HepG2 (cell line): ENCODE measurements around the gene SAMMSON. TPM values are rescaled to one million over a fixed set of nuclear protein-coding genes. Genes with fewer than 3 reads are reported as not detected.

ENCODE experiments used
- ATAC-seq: fragments of 200-7000 bp; cut with Tn5 transposase; 3 replicates; pipeline ENCODE4 v1.9.1; 2020; ENCODE audit warnings: mild to moderate bottlenecking, moderate library complexity
- BruUV-seq: library from RNA; stranded (reverse); fragments of 400-500 nt; replicated peaks from 2 replicates; lab custom pipeline; 2021; lab: Mats Ljungman, UMichigan
- CTCF ChIA-PET: fragments of 300-600 bp; formaldehyde crosslinking; extraction: SDS; loops from one replicate; lab custom pipeline; 2021; ENCODE audit warnings: low total read pairs, inconsistent platforms, low intra/inter-chr PET ratio; lab: Yijun Ruan, JAX
- POLR2A ChIA-PET: fragments of 350-600 bp; sonication (Branson Sonifier 250); formaldehyde crosslinking; loops from one replicate; lab custom pipeline; 2020; ENCODE audit warnings: antibody characterized with exemption, inconsistent platforms; lab: Yijun Ruan, JAX
- DNase-seq: peaks from one replicate; pipeline ENCODE4 v3.0.0-alpha.2; 2015; ENCODE audit warnings: low spot score
- FAIRE-seq: peaks from 3 replicates; lab custom pipeline; 2011; peaks lifted over from hg19 to GRCh38; lab: Jason Lieb, UNC
- H2AFZ ChIP-seq: one replicate; pipeline ENCODE4 v1.6.1; 2011; ENCODE audit warnings: low read length, inconsistent platforms
- H3K27ac ChIP-seq: fragments of 300-600 bp; 3 replicates; pipeline ENCODE4 v1.8.0; 2011; ENCODE audit warnings: mixed run types, mild to moderate bottlenecking, mixed read lengths, low read length, inconsistent platforms; ENCODE audit not compliant: insufficient read depth; ENCODE audit errors: extremely low read length
- H3K27me3 ChIP-seq, 2 experiments: fragments of 200-600 bp in 1 of 2; 2 replicates in 1 of 2; 3 replicates in 1 of 2; pipeline versions ENCODE4 v1.6.0 to v1.8.0; 2011; ENCODE audit warnings: low read length in 2 of 2, mild to moderate bottlenecking in 2 of 2, moderate library complexity in 2 of 2, inconsistent platforms in 1 of 2; ENCODE audit not compliant: insufficient read depth in 2 of 2, control insufficient read depth in 1 of 2
- H3K36me3 ChIP-seq, 2 experiments: fragments of 200-600 bp in 1 of 2; replicated peaks in 1 of 2; 2 replicates in 1 of 2; 3 replicates in 1 of 2; pipeline versions ENCODE4 v1.5.1 to v1.8.0; 2011; ENCODE audit warnings: low read length in 2 of 2, inconsistent platforms in 1 of 2; ENCODE audit not compliant: insufficient read depth in 2 of 2, control insufficient read depth in 1 of 2
- H3K4me1 ChIP-seq: 2 replicates; pipeline ENCODE4 v1.5.1; 2012; ENCODE audit warnings: low read length, inconsistent platforms; ENCODE audit not compliant: insufficient read depth
- H3K4me2 ChIP-seq: 2 replicates; pipeline ENCODE4 v1.6.0; 2011; ENCODE audit warnings: low read depth, low read length, inconsistent platforms
- H3K4me3 ChIP-seq, 3 experiments: fragments of 200-600 bp in 1 of 3; sonication (generic), shearing (Covaris generic) in 1 of 3; replicated peaks in 1 of 3; 2 replicates each; pipeline ENCODE4 v1.5.1; 2011 to 2016; ENCODE audit warnings: low read length in 3 of 3, inconsistent platforms in 2 of 3, low read depth in 2 of 3, mild to moderate bottlenecking in 2 of 3, control low read depth in 1 of 3, mixed read lengths in 1 of 3; ENCODE audit not compliant: insufficient read depth in 1 of 3
- H3K79me2 ChIP-seq: one replicate; pipeline ENCODE4 v1.6.1; 2011; ENCODE audit warnings: low read length, inconsistent platforms; ENCODE audit not compliant: insufficient read depth
- H3K9ac ChIP-seq: 2 replicates; pipeline ENCODE4 v1.6.0; 2011; ENCODE audit warnings: mild to moderate bottlenecking, low read depth, low read length, inconsistent platforms; ENCODE audit not compliant: insufficient read depth
- H3K9me3 ChIP-seq: 2 replicates; pipeline ENCODE4 v1.5.1; 2012; ENCODE audit warnings: mild to moderate bottlenecking, low read length
- H4K20me1 ChIP-seq: 2 replicates; pipeline ENCODE4 v1.6.0; 2011; ENCODE audit warnings: inconsistent platforms, mild to moderate bottlenecking, low read length, moderate library complexity; ENCODE audit not compliant: insufficient read depth
- KLF15 ChIP-seq: sonication (generic); formaldehyde crosslinking; IDR thresholded peaks from 2 replicates; pipeline ENCODE4 v1.8.1; 2023; ENCODE audit warnings: borderline replicate concordance, mild to moderate bottlenecking, inconsistent platforms, missing genetic modification reagents, mixed read lengths
- PTBP1 ChIP-seq: fragments of 200-400 bp; formaldehyde crosslinking; IDR thresholded peaks from 2 replicates; pipeline ENCODE4 v1.6.1; 2018; ENCODE audit warnings: low read length, low read depth; ENCODE audit not compliant: poor library complexity, severe bottlenecking
- SYNCRIP ChIP-seq: fragments of 200-400 bp; formaldehyde crosslinking; IDR thresholded peaks from 2 replicates; pipeline ENCODE4 v1.6.1; 2018; ENCODE audit warnings: mild to moderate bottlenecking, low read depth, low read length; ENCODE audit not compliant: insufficient read depth
- ZNF556 ChIP-seq: sonication (generic); formaldehyde crosslinking; IDR thresholded peaks from 2 replicates; pipeline ENCODE4 v1.4.0; 2020; ENCODE audit warnings: mild to moderate bottlenecking, missing genetic modification reagents, borderline replicate concordance
- ZSCAN21 ChIP-seq: sonication (generic); formaldehyde crosslinking; IDR thresholded peaks from 2 replicates; pipeline ENCODE4 v1.8.0; 2022; ENCODE audit warnings: mild to moderate bottlenecking, missing genetic modification reagents, moderate library complexity, borderline replicate concordance
- WGBS: methylation state at CpG from one replicate; pipeline ENCODE4 v1.1.6; 2017; ENCODE audit warnings: low lambda C conversion rate; 5-methylcytosine and 5-hydroxymethylcytosine counted together
- in situ Hi-C: cut with HindIII; loops from 2 replicates; pipeline ENCODE4 v1.10.0; 2017; ENCODE audit warnings: low pct_unique_long_range_greater_than_20kb; ENCODE audit not compliant: extremely low pct_ligation_motif_present
- intact Hi-C: fragments of 100-400 bp; cut with micrococcal nuclease; formaldehyde crosslinking; loops from one replicate; pipeline ENCODE4 v1.10.0; 2022; ENCODE audit not compliant: unreplicated experiment
- polyA plus RNA-seq, 8 experiments: library from polyadenylated mRNA; depleted of rRNA in 3 of 8; stranded (reverse) in 7 of 8; unstranded in 1 of 8; fragments of >200 nt; fragmentation: Illumina TruSeq in 4 of 8; extraction: Trizol in 4 of 8; gene quantifications; 2 replicates each; pipeline versions ENCODE4 v1.2.1 to v1.2.3, GENCODE V29; 2011 to 2016; ENCODE audit warnings: low read depth in 4 of 8, missing spikeins in 1 of 8, mixed read lengths in 1 of 8; ENCODE audit not compliant: insufficient read depth in 1 of 8
- total RNA-seq, 5 experiments: library from RNA; depleted of rRNA; stranded (reverse); fragments of >200 nt; fragmentation: Illumina TruSeq; extraction: Trizol; gene quantifications; 2 replicates each; pipeline ENCODE4 v1.2.3, GENCODE V29; 2016; ENCODE audit warnings: low read depth in 1 of 5
- TF ChIP-seq, protein P1 (sequence below): sonication (generic); formaldehyde crosslinking; IDR thresholded peaks from 2 replicates; pipeline ENCODE4 v1.5.0; 2020; ENCODE audit warnings: mild to moderate bottlenecking, missing genetic modification reagents
- TF ChIP-seq, protein P2 (sequence below): sonication (generic); formaldehyde crosslinking; IDR thresholded peaks from 2 replicates; pipeline ENCODE4 v1.4.0; 2020; ENCODE audit warnings: missing genetic modification reagents

Gene SAMMSON
- total and polyA plus RNA-seq, 2 of the 13 experiments (the other 11 are each of a cell fraction or from before 2014, with no cell fraction given), result not detected

- Histone ChIP-seq H2AFZ (no peak overlapping the region), H3K4me1 (no peaks in the 10 kb centered on the region), H3K4me2 (no peak overlapping the region), H3K36me3 (no peaks in the 10 kb centered on the region), H3K4me3 (no peak overlapping the region), H3K27me3 (peaks cover 1 to 8% of the 10 kb centered on the region in 2 experiments; a peak in 2 of 5 replicates), H4K20me1 (no peaks in the 10 kb centered on the region), H3K27ac (no peak overlapping the region), H3K9ac (no peak overlapping the region), H3K9me3 (no peaks in the 10 kb centered on the region), H3K79me2 (no peaks in the 10 kb centered on the region)
- intact Hi-C loops, result no loop called here
- ATAC-seq, result no peak
- BruUV-seq, result no TSS peak
- FAIRE-seq, result no peak
- ChIA-PET POLR2A (no interaction called here), CTCF (no interaction called here)
- in situ Hi-C loops, result no loop called here
- TF ChIP-seq ZNF556 (CRISPR knock-in tag) (no peak), KLF15 (CRISPR knock-in tag) (no peak), ZSCAN21 (CRISPR knock-in tag) (no peak), SYNCRIP (no peak), PTBP1 (no peak)
- TF ChIP-seq, protein P1, sequence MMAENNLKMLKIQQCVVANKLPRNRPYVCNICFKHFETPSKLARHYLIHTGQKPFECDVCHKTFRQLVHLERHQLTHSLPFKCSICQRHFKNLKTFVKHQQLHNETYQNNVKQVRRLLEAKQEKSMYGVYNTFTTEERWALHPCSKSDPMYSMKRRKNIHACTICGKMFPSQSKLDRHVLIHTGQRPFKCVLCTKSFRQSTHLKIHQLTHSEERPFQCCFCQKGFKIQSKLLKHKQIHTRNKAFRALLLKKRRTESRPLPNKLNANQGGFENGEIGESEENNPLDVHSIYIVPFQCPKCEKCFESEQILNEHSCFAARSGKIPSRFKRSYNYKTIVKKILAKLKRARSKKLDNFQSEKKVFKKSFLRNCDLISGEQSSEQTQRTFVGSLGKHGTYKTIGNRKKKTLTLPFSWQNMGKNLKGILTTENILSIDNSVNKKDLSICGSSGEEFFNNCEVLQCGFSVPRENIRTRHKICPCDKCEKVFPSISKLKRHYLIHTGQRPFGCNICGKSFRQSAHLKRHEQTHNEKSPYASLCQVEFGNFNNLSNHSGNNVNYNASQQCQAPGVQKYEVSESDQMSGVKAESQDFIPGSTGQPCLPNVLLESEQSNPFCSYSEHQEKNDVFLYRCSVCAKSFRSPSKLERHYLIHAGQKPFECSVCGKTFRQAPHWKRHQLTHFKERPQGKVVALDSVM (CRISPR knock-in tag), result no peak
- TF ChIP-seq, protein P2, sequence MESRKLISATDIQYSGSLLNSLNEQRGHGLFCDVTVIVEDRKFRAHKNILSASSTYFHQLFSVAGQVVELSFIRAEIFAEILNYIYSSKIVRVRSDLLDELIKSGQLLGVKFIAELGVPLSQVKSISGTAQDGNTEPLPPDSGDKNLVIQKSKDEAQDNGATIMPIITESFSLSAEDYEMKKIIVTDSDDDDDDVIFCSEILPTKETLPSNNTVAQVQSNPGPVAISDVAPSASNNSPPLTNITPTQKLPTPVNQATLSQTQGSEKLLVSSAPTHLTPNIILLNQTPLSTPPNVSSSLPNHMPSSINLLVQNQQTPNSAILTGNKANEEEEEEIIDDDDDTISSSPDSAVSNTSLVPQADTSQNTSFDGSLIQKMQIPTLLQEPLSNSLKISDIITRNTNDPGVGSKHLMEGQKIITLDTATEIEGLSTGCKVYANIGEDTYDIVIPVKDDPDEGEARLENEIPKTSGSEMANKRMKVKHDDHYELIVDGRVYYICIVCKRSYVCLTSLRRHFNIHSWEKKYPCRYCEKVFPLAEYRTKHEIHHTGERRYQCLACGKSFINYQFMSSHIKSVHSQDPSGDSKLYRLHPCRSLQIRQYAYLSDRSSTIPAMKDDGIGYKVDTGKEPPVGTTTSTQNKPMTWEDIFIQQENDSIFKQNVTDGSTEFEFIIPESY, result no peak
- no peak for DNase-seq
- 25% methylated on average over 3 of the region's 3 CpGs for WGBS
Measured at GRCh38 chr3:69997631-69998307, 1.8 kb upstream of the SAMMSON start.
